Measurements from ENCODE around the gene GLRX5.

DNA sequence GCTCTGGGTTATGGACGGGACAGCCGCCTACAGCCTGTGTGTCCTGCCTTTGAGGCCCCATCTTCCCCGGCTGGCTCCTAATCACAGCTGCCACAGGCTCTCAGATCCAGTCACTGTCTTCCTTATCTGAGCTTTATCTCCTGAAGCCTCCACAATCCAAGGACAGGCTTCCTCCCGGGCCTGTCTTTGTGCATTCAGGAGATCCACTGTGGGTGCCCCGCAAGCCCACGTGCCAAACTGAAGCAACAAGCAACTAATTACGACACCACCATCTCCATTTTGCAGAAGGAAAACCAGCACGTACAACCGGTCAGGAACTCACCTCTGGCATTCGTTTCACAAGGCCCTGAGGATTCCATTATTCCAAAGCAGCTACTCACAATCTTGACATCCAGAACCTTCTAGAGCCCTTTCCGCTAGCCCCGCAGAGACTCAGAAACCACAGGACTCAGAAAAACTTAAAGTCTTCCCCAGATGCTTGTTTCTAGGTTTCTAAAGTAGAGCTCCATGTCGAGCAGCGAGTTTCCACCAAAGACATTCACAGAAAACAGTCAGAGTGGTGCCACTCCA, 32.4 kb upstream of the GLRX5 start:
- TF ChIP-seq, protein P1, sequence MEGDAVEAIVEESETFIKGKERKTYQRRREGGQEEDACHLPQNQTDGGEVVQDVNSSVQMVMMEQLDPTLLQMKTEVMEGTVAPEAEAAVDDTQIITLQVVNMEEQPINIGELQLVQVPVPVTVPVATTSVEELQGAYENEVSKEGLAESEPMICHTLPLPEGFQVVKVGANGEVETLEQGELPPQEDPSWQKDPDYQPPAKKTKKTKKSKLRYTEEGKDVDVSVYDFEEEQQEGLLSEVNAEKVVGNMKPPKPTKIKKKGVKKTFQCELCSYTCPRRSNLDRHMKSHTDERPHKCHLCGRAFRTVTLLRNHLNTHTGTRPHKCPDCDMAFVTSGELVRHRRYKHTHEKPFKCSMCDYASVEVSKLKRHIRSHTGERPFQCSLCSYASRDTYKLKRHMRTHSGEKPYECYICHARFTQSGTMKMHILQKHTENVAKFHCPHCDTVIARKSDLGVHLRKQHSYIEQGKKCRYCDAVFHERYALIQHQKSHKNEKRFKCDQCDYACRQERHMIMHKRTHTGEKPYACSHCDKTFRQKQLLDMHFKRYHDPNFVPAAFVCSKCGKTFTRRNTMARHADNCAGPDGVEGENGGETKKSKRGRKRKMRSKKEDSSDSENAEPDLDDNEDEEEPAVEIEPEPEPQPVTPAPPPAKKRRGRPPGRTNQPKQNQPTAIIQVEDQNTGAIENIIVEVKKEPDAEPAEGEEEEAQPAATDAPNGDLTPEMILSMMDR (IDR thresholded peaks at IDR 0.05): no peak
- TF ChIP-seq POLR2A (IDR thresholded peaks at IDR 0.05): no peak
